ENCODE measurements around the gene C12orf76. TPM values are rescaled to one million over a fixed set of nuclear protein-coding genes. Genes with fewer than 3 reads are reported as not detected.

The C12orf76 gene
- total RNA-seq, 1 experiment from 2014 or later: 14.2 TPM

GRCh38 chr12:110029290-110029815 is 19.0 kb downstream of the C12orf76 start:
- H3K27me3 Mint-ChIP-seq (ENCODE audit: unreplicated experiment): no peaks in the 10 kb centered on the region
- H3K4me3 Mint-ChIP-seq (ENCODE audit: low read depth, unreplicated experiment): no peak overlapping the region
- H3K36me3 Mint-ChIP-seq (ENCODE audit: insufficient read depth, unreplicated experiment): peaks cover 7% of the 10 kb centered on the region
- no peak for TF ChIP-seq CTCF (IDR thresholded peaks at IDR 0.05; ENCODE audit: unreplicated experiment)
- intact Hi-C loops (cut with micrococcal nuclease; ENCODE audit: unreplicated experiment): no loop called here
- no peaks in the 10 kb centered on the region for H3K9me3 Mint-ChIP-seq (ENCODE audit: low read depth, unreplicated experiment)
- CTCF ChIA-PET: no interaction called here
- H3K27ac Mint-ChIP-seq (ENCODE audit: unreplicated experiment): no peak overlapping the region
- no peaks in the 10 kb centered on the region for H3K4me1 Mint-ChIP-seq (ENCODE audit: low read depth, unreplicated experiment)
- DNase-seq: no peak
- BruUV-seq (replicated peaks): no TSS peak

GRCh38 chr12:110028323-110028722 is 20.0 kb downstream of the C12orf76 start:
- no TSS peak for BruUV-seq (replicated peaks)
- Mint-ChIP-seq H3K4me3 (ENCODE audit: low read depth, unreplicated experiment) (no peak overlapping the region), H3K27me3 (ENCODE audit: unreplicated experiment) (no peaks in the 10 kb centered on the region), H3K9me3 (ENCODE audit: low read depth, unreplicated experiment) (no peaks in the 10 kb centered on the region), H3K27ac (ENCODE audit: unreplicated experiment) (no peak overlapping the region), H3K36me3 (ENCODE audit: insufficient read depth, unreplicated experiment) (peaks cover 7% of the 10 kb centered on the region), H3K4me1 (ENCODE audit: low read depth, unreplicated experiment) (no peaks in the 10 kb centered on the region)
- no peak for DNase-seq
- CTCF ChIA-PET: no interaction called here
- intact Hi-C loops (cut with micrococcal nuclease; ENCODE audit: unreplicated experiment): no loop called here
- no peak for TF ChIP-seq CTCF (IDR thresholded peaks at IDR 0.05; ENCODE audit: unreplicated experiment)

GRCh38 chr12:110024051-110024450 is 24.3 kb downstream of the C12orf76 start:
- Mint-ChIP-seq H3K27me3 (ENCODE audit: unreplicated experiment) (no peaks in the 10 kb centered on the region), H3K36me3 (ENCODE audit: insufficient read depth, unreplicated experiment) (peaks cover 15% of the 10 kb centered on the region), H3K4me3 (ENCODE audit: low read depth, unreplicated experiment) (no peak overlapping the region), H3K27ac (ENCODE audit: unreplicated experiment) (no peak overlapping the region), H3K4me1 (ENCODE audit: low read depth, unreplicated experiment) (no peaks in the 10 kb centered on the region), H3K9me3 (ENCODE audit: low read depth, unreplicated experiment) (no peaks in the 10 kb centered on the region)
- CTCF ChIA-PET: interaction anchor here (0.6 to 1.1 kb wide), 3 partner anchors 36 to 753 kb away, joined by 3 read pairs; no protein-coding TSS in a partner anchor
- intact Hi-C loops (cut with micrococcal nuclease; ENCODE audit: unreplicated experiment): no loop called here
- DNase-seq: no peak
- BruUV-seq (replicated peaks): no TSS peak
- no peak for TF ChIP-seq CTCF (IDR thresholded peaks at IDR 0.05; ENCODE audit: unreplicated experiment)

- DNase-seq: no peak
- BruUV-seq (replicated peaks): no TSS peak
- TF ChIP-seq CTCF (IDR thresholded peaks at IDR 0.05; ENCODE audit: unreplicated experiment): no peak
- Mint-ChIP-seq H3K4me3 (ENCODE audit: low read depth, unreplicated experiment) (no peak overlapping the region), H3K9me3 (ENCODE audit: low read depth, unreplicated experiment) (no peaks in the 10 kb centered on the region), H3K4me1 (ENCODE audit: low read depth, unreplicated experiment) (no peaks in the 10 kb centered on the region), H3K27me3 (ENCODE audit: unreplicated experiment) (no peaks in the 10 kb centered on the region), H3K36me3 (ENCODE audit: insufficient read depth, unreplicated experiment) (peaks cover 10% of the 10 kb centered on the region), H3K27ac (ENCODE audit: unreplicated experiment) (no peak overlapping the region)
- CTCF ChIA-PET: interaction anchor here (1.1 to 1.6 kb wide), 2 partner anchors 12 to 37 kb away, joined by 3 to 5 read pairs; no protein-coding TSS in a partner anchor
- intact Hi-C loops (cut with micrococcal nuclease; ENCODE audit: unreplicated experiment): no loop called here
Measured at GRCh38 chr12:110023059-110023980, 25.0 kb downstream of the C12orf76 start.

Measured in Calu3 (cell line).